Measurements from ENCODE around the gene THAP10. TPM values are rescaled to one million over a fixed set of nuclear protein-coding genes. Genes with fewer than 3 reads are reported as not detected.

THAP10 gene
- total RNA-seq, 2 donors from 2014 or later = 0.19 TPM; not detected in 1

- Mint-ChIP-seq H3K27ac (no peak overlapping the region), H3K36me3 (no peaks in the 10 kb centered on the region), H3K9me3 (no peaks in the 10 kb centered on the region)
- no peak for ATAC-seq
- DNase-seq (ENCODE audit: low spot score in 2 of 2) = no peak
Observed at GRCh38 chr15:70835415-70835814, 56.8 kb downstream of the THAP10 start.

GRCh38 chr15:70834999-70835398 is 57.2 kb downstream of the THAP10 start:
- ATAC-seq (no peak), DNase-seq (ENCODE audit: low spot score in 2 of 2) (no peak)
- no peak overlapping the region for H3K27ac Mint-ChIP-seq
- H3K36me3 Mint-ChIP-seq = no peaks in the 10 kb centered on the region
- H3K9me3 Mint-ChIP-seq = no peaks in the 10 kb centered on the region

GRCh38 chr15:70833861-70834765 is 58.1 kb downstream of the THAP10 start:
- no peaks in the 10 kb centered on the region for H3K36me3 Mint-ChIP-seq
- H3K27ac Mint-ChIP-seq = no peak overlapping the region
- ATAC-seq (no peak), DNase-seq (ENCODE audit: low spot score in 2 of 2) (no peak)
- no peaks in the 10 kb centered on the region for H3K9me3 Mint-ChIP-seq

GRCh38 chr15:70833422-70833821 is 58.8 kb downstream of the THAP10 start:
- no peak for ATAC-seq

GRCh38 chr15:70832176-70832575 is 60.1 kb downstream of the THAP10 start:
- ATAC-seq (no peak), DNase-seq (ENCODE audit: low spot score in 2 of 2) (no peak)
- Mint-ChIP-seq H3K36me3 (no peaks in the 10 kb centered on the region), H3K9me3 (no peaks in the 10 kb centered on the region), H3K27ac (no peak overlapping the region)

More at GRCh38 chr15:70833422-70833821, 58.8 kb downstream of the THAP10 start:
- Mint-ChIP-seq H3K9me3 (no peaks in the 10 kb centered on the region), H3K27ac (no peak overlapping the region), H3K36me3 (no peaks in the 10 kb centered on the region)
- DNase-seq (ENCODE audit: low spot score in 2 of 2) = no peak

Other genes starting within 250 kb of the THAP10 start
- gene UACA, start 128.9 kb downstream of the THAP10 start, total RNA-seq = 1 to 10 TPM; 2.8 to 7.7 TPM
- gene LARP6, start 38.3 kb downstream of the THAP10 start, total RNA-seq = under 1 TPM in 1 of 2 donors, not detected in 1; 0.23 TPM
- gene LRRC49, start 393 bp upstream of the THAP10 start, total RNA-seq = not detected
- not detected for gene THSD4, start 223.0 kb upstream of the THAP10 start, total RNA-seq